Ovary (tissue), 9 donors: ENCODE measurements around the gene LPCAT2. TPM values are rescaled to one million over a fixed set of nuclear protein-coding genes. Genes with fewer than 3 reads are reported as not detected.

Experiments
- DNase-seq, 5 donors: peaks; one replicate each; pipeline ENCODE4 v3.0.0-alpha.2; 2019 to 2020
- H3K27ac ChIP-seq, 2 donors: fragments of 200-600 bp; one replicate each; pipeline versions ENCODE4 v1.5.1 to v1.8.0; 2019 to 2022
- H3K27me3 ChIP-seq: fragments of 200-600 bp; one replicate; pipeline ENCODE4 v1.8.0; 2022
- H3K36me3 ChIP-seq: fragments of 200-600 bp; sonication (generic); one replicate; pipeline ENCODE4 v1.5.1; 2019
- H3K4me1 ChIP-seq: one replicate; pipeline ENCODE4 v1.8.1; 2013; ENCODE audit warnings: mild to moderate bottlenecking, moderate library complexity; ENCODE audit not compliant: insufficient read depth
- H3K4me3 ChIP-seq: fragments of 200-600 bp; sonication (generic); one replicate; pipeline ENCODE4 v1.5.1; 2017
- H3K9me3 ChIP-seq, 2 donors: fragments of 200-600 bp in 1 of 2; sonication (generic) in 1 of 2; one replicate each; pipeline versions ENCODE4 v1.5.1 to v1.8.1; 2013 to 2019; ENCODE audit warnings: mild to moderate bottlenecking in 1 of 2, moderate library complexity in 1 of 2
- EP300 ChIP-seq: sonication (generic); formaldehyde crosslinking; IDR thresholded peaks from one replicate; pipeline ENCODE4 v1.6.1; 2017; ENCODE audit warnings: antibody characterized with exemption
- POLR2A ChIP-seq: fragments of 450-650 bp; IDR thresholded peaks from one replicate; pipeline ENCODE4 v1.6.1; 2017; ENCODE audit warnings: antibody characterized with exemption, mild to moderate bottlenecking, moderate library complexity
- WGBS, 3 donors: extraction: QIAGEN DNeasy Blood & Tissue Kit in 1 of 3; methylation state at CpG; one replicate each; pipeline versions ENCODE4 v1.1.5 to v1.1.7; 2013 to 2017; 5-methylcytosine and 5-hydroxymethylcytosine counted together
- intact Hi-C, 4 donors: fragments of 100-400 bp; cut with DNase I; formaldehyde crosslinking; loops; one replicate each; pipeline versions ENCODE4 v1.11.0 to v1.15.1; 2022 to 2023
- polyA plus RNA-seq, 2 donors: library from polyadenylated mRNA; stranded (reverse); fragments of 200-250 nt in 1 of 2; fragments of 350-450 nt in 1 of 2; fragmentation: Illumina TruSeq in 1 of 2; extraction: RNeasy Lipid Tissue Mini Kit (QIAGEN cat#74804) in 1 of 2; gene quantifications; one replicate each; pipeline ENCODE4 v1.2.3, GENCODE V29; 2013 to 2014
- total RNA-seq, 7 donors: library from RNA; depleted of rRNA in 2 of 7; stranded (reverse); fragments of >200 nt in 2 of 7; fragmentation: NEBNext Ultra II Directional in 3 of 7; extraction: Animal tissue kit (Norgen Biotek cat#: 25700) in 3 of 7; gene quantifications; one replicate each; pipeline versions ENCODE4 v1.1.0 to v1.2.4, GENCODE V29; 2016 to 2023
- TF ChIP-seq, protein P1 (sequence below), 3 donors: fragments of 450-650 bp in 2 of 3; fragments of 200-600 bp in 1 of 3; IDR thresholded peaks; one replicate each; pipeline versions ENCODE4 v1.5.1 to v1.8.0; 2016 to 2022; ENCODE audit warnings: antibody characterized with exemption in 3 of 3, mild to moderate bottlenecking in 1 of 3
- donor health status: DM: no; HTN: no; CAD: no; lungs with moderate emphysema.
- donor health status: DM: no; HTN: no; CAD: no.
- donor health status: Bipolar disorder and iron deficiency.
- donor health status: DM: yes; HTN: yes; CAD: no.
- donor health status: DM: no; HTN: no; CAD: no.
- donor health status: DM: yes; HTN: yes; CAD: no.

The LPCAT2 gene
- total and polyA plus RNA-seq, 9 donors = 12.2 to 39.7 (median 22.3) TPM

DNA sequence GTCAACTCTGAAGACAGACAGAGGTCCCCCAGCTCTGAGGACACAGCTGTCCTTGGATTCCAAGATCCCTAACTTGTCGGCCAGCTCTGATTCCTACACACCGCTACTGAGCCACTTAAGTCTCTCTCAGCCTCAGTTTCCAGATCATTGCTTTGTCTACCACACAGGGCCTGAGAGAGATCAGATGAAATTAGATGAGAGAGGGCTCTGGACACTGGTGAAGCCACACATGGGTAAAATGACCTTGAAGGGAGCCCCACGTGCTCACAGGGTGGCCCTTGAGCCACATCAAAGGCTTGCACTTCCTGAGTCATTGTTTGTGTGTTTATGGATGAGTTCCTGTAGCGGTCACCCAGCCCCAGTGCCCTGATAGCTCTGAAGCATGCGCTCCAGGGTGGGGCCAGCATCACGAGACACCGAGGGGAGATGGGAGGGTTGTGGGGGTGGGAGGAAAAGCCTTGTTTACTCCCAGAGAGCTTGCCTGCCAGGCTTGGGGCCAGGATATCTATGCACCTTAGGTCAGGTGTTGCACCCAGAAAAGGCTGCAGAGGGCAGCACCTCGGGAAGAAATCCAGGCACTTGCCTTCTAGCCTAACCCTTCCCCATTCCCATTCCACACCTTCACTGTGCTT lies 114.2 kb downstream of the LPCAT2 start:
- Histone ChIP-seq H3K27ac (no peak overlapping the region), H3K4me1 (no peaks in the 10 kb centered on the region), H3K9me3 (no peaks in the 10 kb centered on the region), H3K4me3 (no peak overlapping the region), H3K36me3 (no peaks in the 10 kb centered on the region), H3K27me3 (no peaks in the 10 kb centered on the region)
- intact Hi-C loops = no loop called here
- no peak for DNase-seq
- 34 to 44% (median 35%) methylated on average over 8 of the region's 8 CpGs for WGBS, 3 donors
- TF ChIP-seq, protein P1, sequence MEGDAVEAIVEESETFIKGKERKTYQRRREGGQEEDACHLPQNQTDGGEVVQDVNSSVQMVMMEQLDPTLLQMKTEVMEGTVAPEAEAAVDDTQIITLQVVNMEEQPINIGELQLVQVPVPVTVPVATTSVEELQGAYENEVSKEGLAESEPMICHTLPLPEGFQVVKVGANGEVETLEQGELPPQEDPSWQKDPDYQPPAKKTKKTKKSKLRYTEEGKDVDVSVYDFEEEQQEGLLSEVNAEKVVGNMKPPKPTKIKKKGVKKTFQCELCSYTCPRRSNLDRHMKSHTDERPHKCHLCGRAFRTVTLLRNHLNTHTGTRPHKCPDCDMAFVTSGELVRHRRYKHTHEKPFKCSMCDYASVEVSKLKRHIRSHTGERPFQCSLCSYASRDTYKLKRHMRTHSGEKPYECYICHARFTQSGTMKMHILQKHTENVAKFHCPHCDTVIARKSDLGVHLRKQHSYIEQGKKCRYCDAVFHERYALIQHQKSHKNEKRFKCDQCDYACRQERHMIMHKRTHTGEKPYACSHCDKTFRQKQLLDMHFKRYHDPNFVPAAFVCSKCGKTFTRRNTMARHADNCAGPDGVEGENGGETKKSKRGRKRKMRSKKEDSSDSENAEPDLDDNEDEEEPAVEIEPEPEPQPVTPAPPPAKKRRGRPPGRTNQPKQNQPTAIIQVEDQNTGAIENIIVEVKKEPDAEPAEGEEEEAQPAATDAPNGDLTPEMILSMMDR (IDR thresholded peaks at IDR 0.05) = no peak
- TF ChIP-seq EP300 (no peak), POLR2A (no peak)

DNA sequence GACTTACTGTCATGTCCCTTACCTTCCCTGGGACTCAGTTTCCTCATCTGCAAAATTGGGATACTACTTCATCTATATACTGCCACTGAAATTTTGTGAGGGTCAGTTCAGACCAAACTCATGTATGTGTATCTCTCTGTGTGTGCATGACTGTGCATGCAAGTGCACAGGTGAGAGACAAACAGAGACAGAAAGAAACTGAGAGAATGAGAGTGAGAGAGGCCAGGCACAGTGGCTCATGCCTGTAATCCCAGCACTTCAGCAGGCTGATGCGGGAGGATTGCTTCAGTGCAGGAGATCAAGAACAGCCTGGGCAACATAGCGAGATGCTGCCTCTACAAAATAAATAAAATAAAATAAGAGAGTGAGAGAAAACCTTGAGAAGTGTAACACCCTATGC lies 114.8 kb downstream of the LPCAT2 start:
- H3K4me1 ChIP-seq = no peaks in the 10 kb centered on the region
- DNase-seq = no peak
- WGBS, 3 donors = 69 to 94% (median 90%) methylated on average over 2 of the region's 2 CpGs
- H3K36me3 ChIP-seq = no peaks in the 10 kb centered on the region
- no peak overlapping the region for H3K27ac ChIP-seq
- intact Hi-C loops = no loop called here
- no peaks in the 10 kb centered on the region for H3K9me3 ChIP-seq
- no peaks in the 10 kb centered on the region for H3K27me3 ChIP-seq
- TF ChIP-seq POLR2A (no peak), EP300 (no peak)
- TF ChIP-seq, protein P1 (IDR thresholded peaks at IDR 0.05) = no peak
- no peak overlapping the region for H3K4me3 ChIP-seq

DNA sequence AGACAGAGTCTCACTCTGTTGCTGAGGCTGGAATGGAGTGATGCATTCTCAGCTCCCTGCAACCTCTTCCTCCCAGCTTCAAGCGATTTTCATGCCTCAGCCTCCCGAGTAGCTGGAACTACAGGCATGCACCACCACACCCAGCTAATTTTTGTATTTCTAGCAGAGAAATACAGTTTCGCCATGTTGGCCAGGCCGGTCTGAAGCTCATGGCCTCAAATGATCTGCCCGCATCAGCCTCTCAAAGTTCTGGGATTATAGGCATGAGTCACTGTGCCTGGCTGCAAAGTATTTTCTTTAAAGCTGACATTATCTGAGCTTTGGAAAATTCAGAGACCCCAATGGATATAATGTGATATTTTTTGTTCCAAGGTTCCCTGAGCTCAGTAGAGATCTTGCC lies 115.8 kb downstream of the LPCAT2 start:
- no peaks in the 10 kb centered on the region for H3K36me3 ChIP-seq
- H3K27ac ChIP-seq = no peak overlapping the region
- H3K4me1 ChIP-seq = no peaks in the 10 kb centered on the region
- DNase-seq = no peak
- no peaks in the 10 kb centered on the region for H3K27me3 ChIP-seq
- TF ChIP-seq POLR2A = no peak
- TF ChIP-seq, protein P1 (IDR thresholded peaks at IDR 0.05) = no peak
- no peaks in the 10 kb centered on the region for H3K9me3 ChIP-seq
- 91 to 96% (median 93%) methylated on average over 5 of the region's 5 CpGs for WGBS, 3 donors
- intact Hi-C loops = no loop called here
- H3K4me3 ChIP-seq = no peak overlapping the region

DNA sequence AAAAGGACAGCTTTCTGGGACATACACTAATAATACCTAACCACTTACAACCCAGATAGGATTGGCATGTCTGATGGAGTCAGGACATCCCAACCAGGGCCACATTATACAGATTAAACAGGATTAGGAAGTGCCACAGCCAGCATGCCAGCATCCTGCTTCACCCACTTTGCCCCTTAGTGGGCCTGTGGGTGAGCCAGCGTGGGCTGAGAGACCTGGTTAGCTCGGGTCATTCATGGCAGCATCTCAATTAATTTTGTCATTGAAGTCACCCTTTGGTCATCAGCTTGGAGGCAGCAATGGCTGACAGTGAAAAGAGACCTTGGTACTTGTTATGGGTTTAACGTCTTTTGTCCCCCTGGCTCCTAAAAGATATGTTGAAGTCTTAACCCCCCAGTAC lies 117.0 kb downstream of the LPCAT2 start:
- no peaks in the 10 kb centered on the region for H3K36me3 ChIP-seq
- no peak for DNase-seq
- no peak overlapping the region for H3K27ac ChIP-seq
- H3K9me3 ChIP-seq = no peaks in the 10 kb centered on the region
- TF ChIP-seq POLR2A (no peak), EP300 (no peak)
- TF ChIP-seq, protein P1 (IDR thresholded peaks at IDR 0.05) = no peak
- H3K4me1 ChIP-seq = no peaks in the 10 kb centered on the region
- 90 to 93% (median 91%) methylated on average over 3 of the region's 3 CpGs for WGBS, 3 donors
- intact Hi-C loops = no loop called here
- H3K4me3 ChIP-seq = no peak overlapping the region
- no peaks in the 10 kb centered on the region for H3K27me3 ChIP-seq
